DMS153 (cell line): ENCODE data around the gene UNC5B.

Experiments
- DNase-seq: peaks from one replicate; lab custom pipeline; 2025; lab: John Stamatoyannopoulos, UW

Gene UNC5B

GRCh38 chr10:71212318-71213126, at the start of gene UNC5B:
TSS of gene UNC5B (plus strand) at chr10:71212570. CDS start at chr10:71212986, 416 bp downstream.
- DNase-seq, result peak; percentile 80

GRCh38 chr10:71173466-71173865, 38.9 kb upstream of the UNC5B start:
- no peak for DNase-seq

GRCh38 chr10:71176661-71177060, 35.7 kb upstream of the UNC5B start:
- no peak for DNase-seq

- no peak for DNase-seq
Measured at GRCh38 chr10:71177651-71178199, 34.6 kb upstream of the UNC5B start.

- DNase-seq, result no peak
Measured at GRCh38 chr10:71178880-71179279, 33.5 kb upstream of the UNC5B start.

- DNase-seq, result no peak
Measured at GRCh38 chr10:71179382-71179781, 33.0 kb upstream of the UNC5B start.

GRCh38 chr10:71184421-71184820, 27.9 kb upstream of the UNC5B start:
- DNase-seq, result no peak

- no peak for DNase-seq
Measured at GRCh38 chr10:71185209-71185608, 27.2 kb upstream of the UNC5B start.

GRCh38 chr10:71187197-71187596, 25.2 kb upstream of the UNC5B start:
- DNase-seq, result no peak

- no peak for DNase-seq
Measured at GRCh38 chr10:71187600-71187999, 24.8 kb upstream of the UNC5B start.

- DNase-seq, result no peak
Measured at GRCh38 chr10:71188201-71188600, 24.2 kb upstream of the UNC5B start.

GRCh38 chr10:71191019-71191418, 21.4 kb upstream of the UNC5B start:
- DNase-seq, result no peak

GRCh38 chr10:71191551-71192076, 20.8 kb upstream of the UNC5B start:
- DNase-seq, result no peak

- DNase-seq, result no peak
Measured at GRCh38 chr10:71193516-71193915, 18.9 kb upstream of the UNC5B start.

GRCh38 chr10:71197955-71198354, 14.4 kb upstream of the UNC5B start:
- DNase-seq, result no peak

GRCh38 chr10:71201849-71202248, 10.5 kb upstream of the UNC5B start:
- no peak for DNase-seq

GRCh38 chr10:71202314-71202713, 10.1 kb upstream of the UNC5B start:
- DNase-seq, result no peak

- no peak for DNase-seq
Measured at GRCh38 chr10:71203124-71203523, 9.2 kb upstream of the UNC5B start.

- DNase-seq, result no peak
Measured at GRCh38 chr10:71203716-71204115, 8.7 kb upstream of the UNC5B start.

GRCh38 chr10:71204746-71205145, 7.6 kb upstream of the UNC5B start:
- no peak for DNase-seq

- DNase-seq, result no peak
Measured at GRCh38 chr10:71205468-71205867, 6.9 kb upstream of the UNC5B start.

GRCh38 chr10:71206911-71207310, 5.5 kb upstream of the UNC5B start:
- no peak for DNase-seq

- DNase-seq, result no peak
Measured at GRCh38 chr10:71207578-71207977, 4.8 kb upstream of the UNC5B start.

GRCh38 chr10:71209352-71209715, 3.0 kb upstream of the UNC5B start:
- DNase-seq, result no peak
